Esophagus muscularis mucosa (tissue), 4 donors: ENCODE data around the gene MYH7.

Experiments
- CTCF ChIP-seq, 3 experiments: fragments of 200-600 bp in 2 of 3; fragments of 450-650 bp in 1 of 3; sonication (generic) in 2 of 3; IDR thresholded peaks; one replicate each; pipeline ENCODE4 v1.5.1; 2017 to 2019; ENCODE audit warnings: antibody characterized with exemption in 3 of 3, mild to moderate bottlenecking in 2 of 3, moderate library complexity in 1 of 3
- EP300 ChIP-seq: sonication (generic); formaldehyde crosslinking; IDR thresholded peaks from one replicate; pipeline ENCODE4 v1.6.1; 2017; ENCODE audit warnings: antibody characterized with exemption
- POLR2A ChIP-seq: fragments of 450-650 bp; IDR thresholded peaks from one replicate; pipeline ENCODE4 v1.6.1; 2017; ENCODE audit warnings: antibody characterized with exemption, moderate library complexity, mild to moderate bottlenecking, low read depth
- POLR2AphosphoS5 ChIP-seq, 2 donors: sonication (generic); formaldehyde crosslinking; IDR thresholded peaks; one replicate each; pipeline ENCODE4 v1.6.1; 2017; ENCODE audit warnings: antibody characterized with exemption in 2 of 2

DNA sequence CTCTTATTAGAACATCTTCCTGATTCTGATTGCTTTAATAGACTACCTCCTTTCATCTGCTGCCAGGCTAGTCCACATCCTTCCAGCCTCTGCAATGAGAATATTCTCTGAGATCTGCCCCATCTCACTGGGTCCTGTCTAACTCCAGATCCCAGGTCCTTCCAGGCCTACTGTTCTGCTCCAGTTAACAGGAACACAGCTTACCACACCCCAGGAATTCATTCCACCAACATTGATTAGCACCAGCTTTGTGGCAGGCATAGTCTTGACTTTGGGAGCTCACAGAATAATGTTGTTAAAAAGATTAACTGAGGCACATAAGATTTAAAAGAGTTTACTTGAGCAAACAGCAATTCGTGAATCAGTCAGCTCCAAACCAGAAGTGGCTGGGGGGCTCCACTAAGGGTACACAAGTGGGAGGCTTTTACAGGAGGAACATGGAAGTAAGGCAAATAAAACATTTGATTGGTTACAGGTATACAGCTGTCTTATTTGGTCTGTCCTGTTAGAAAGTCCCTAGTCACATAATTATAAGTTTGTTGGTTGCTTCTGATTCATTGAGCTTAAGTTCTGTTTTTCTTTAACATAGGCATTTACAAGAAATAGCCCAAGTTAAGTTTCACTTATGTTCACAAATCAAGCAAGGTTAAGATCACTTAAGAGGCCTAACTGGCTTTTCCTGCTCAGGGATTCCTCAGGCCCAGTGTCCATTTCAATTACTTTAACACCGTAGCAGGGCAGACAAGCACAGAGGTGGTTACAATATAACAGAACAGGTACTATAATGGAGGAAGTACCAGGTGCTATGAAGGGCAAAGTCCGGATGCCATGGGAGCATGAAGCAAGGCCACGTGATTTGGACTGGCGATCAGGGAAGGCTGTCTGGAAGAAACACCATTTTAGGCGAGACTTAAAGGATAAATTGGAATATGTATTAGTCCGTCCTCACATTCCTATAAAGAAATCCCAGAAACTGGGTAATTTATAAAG is 12.2 kb upstream of the MYH7 start:
- TF ChIP-seq POLR2AphosphoS5 (IDR thresholded peaks at IDR 0.05) (no peak), POLR2A (no peak), CTCF (IDR thresholded peaks at IDR 0.05) (no peak), EP300 (no peak)
